Measurements from ENCODE around the gene ZNF488. TPM values are rescaled to one million over a fixed set of nuclear protein-coding genes. Genes with fewer than 3 reads are reported as not detected.
A peak's percentile ranks its signal among the peaks of the same experiment; 100 is the strongest.

Gene ZNF488
- total RNA-seq, 1 experiment from 2014 or later: 5.6 TPM

DNA sequence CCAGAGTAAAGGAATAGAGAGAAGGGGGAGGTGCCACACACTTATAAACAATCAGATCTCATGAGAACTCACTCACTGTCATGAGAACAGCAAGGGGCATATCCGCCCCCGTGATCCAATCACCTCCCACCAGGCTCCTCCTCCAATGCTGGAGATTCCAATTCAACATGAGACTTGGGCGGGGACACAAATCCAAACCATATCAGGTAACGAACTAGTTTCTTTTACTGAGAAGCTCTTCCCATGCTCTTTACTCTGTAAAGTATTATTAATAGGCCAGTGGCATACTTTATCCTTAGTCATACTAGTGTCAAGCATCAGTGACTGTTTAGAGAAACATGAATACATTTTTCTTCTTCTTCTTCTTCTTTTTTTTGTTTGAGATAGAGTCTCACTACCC lies 39.4 kb upstream of the ZNF488 start:
- no peak overlapping the region for H3K4me3 ChIP-seq (ENCODE audit: low read depth, low read length)
- ChIA-PET CTCF (no interaction called here), POLR2A (no interaction called here)
- H3K9me3 ChIP-seq: no peaks in the 10 kb centered on the region
- H3K27ac Mint-ChIP-seq (ENCODE audit: unreplicated experiment): no peak overlapping the region
- no peaks in the 10 kb centered on the region for H3K27me3 ChIP-seq (replicated peaks; ENCODE audit: control insufficient read depth, insufficient read depth, low read length)
- intact Hi-C loops (cut with micrococcal nuclease; ENCODE audit: unreplicated experiment): no loop called here
- H3K4me3 Mint-ChIP-seq (ENCODE audit: unreplicated experiment): no peak overlapping the region
- H3K27me3 Mint-ChIP-seq (ENCODE audit: insufficient read depth, unreplicated experiment): no peaks in the 10 kb centered on the region
- TF ChIP-seq, protein P1, sequence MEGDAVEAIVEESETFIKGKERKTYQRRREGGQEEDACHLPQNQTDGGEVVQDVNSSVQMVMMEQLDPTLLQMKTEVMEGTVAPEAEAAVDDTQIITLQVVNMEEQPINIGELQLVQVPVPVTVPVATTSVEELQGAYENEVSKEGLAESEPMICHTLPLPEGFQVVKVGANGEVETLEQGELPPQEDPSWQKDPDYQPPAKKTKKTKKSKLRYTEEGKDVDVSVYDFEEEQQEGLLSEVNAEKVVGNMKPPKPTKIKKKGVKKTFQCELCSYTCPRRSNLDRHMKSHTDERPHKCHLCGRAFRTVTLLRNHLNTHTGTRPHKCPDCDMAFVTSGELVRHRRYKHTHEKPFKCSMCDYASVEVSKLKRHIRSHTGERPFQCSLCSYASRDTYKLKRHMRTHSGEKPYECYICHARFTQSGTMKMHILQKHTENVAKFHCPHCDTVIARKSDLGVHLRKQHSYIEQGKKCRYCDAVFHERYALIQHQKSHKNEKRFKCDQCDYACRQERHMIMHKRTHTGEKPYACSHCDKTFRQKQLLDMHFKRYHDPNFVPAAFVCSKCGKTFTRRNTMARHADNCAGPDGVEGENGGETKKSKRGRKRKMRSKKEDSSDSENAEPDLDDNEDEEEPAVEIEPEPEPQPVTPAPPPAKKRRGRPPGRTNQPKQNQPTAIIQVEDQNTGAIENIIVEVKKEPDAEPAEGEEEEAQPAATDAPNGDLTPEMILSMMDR (IDR thresholded peaks at IDR 0.05; ENCODE audit: insufficient read depth in 1 of 2, low read depth in 1 of 2, low read length in 1 of 2, severe bottlenecking in 1 of 2, unreplicated experiment in 1 of 2): no peak
- no peak for DNase-seq
- H3K4me1 ChIP-seq: peaks cover 7% of the 10 kb centered on the region
- H3K9me3 Mint-ChIP-seq (ENCODE audit: unreplicated experiment): peaks cover 12% of the 10 kb centered on the region
- no peaks in the 10 kb centered on the region for H3K36me3 Mint-ChIP-seq (ENCODE audit: insufficient read depth, unreplicated experiment)
- peaks cover 16% of the 10 kb centered on the region for H3K4me1 Mint-ChIP-seq (ENCODE audit: low read depth, unreplicated experiment)
- no TSS peak for BruUV-seq (replicated peaks)
- no peaks in the 10 kb centered on the region for H3K36me3 ChIP-seq (ENCODE audit: control insufficient read depth, insufficient read depth, low read length)

DNA sequence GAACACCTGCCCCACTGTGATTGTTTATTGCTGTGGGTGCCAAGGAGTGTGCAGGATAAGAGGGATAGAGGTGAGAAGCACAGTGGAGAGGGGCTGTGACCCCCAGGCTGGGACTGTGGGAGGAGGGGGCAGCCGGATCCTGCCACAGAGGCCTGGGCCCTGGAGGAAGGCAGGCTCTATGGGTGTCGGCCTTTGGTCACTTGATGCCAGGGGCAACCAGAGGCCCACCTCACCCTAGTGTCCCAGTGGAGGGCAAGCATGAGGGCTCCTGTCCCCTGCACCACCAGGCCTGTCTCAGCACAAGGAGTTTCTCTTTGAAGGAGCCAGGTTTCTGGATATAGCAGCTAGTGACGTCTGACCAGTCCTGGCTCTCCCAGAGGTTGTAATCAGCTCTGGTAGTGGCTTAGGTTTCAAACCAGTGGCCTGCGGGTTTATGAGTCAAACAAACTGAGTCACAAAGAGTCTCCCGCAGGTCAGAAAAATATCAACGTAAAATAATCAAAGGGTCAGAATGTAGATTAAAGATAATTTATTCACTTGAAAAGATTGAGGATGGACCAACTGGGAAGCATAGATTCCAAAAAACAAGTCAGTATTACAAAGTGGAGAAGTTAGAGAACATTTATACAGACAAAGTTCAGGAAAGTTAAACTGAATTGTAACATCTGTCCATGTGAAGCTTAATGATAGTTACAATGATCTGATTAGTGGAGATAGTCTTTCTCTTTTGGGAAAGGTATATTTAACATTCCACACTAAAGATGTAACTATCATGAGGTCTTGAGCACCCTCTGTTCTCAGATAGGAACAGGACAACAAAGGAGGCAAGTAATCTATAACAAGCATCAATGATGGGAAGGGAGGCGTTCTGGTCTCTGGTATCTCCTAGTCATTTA lies 37.2 kb upstream of the ZNF488 start:
- H3K4me3 ChIP-seq (ENCODE audit: low read depth, low read length): no peak overlapping the region
- intact Hi-C loops (cut with micrococcal nuclease; ENCODE audit: unreplicated experiment): no loop called here
- ChIA-PET CTCF (interaction anchor here (1.6 kb wide), 1 partner anchor 17 kb away, joined by 3 read pairs; no protein-coding TSS in a partner anchor), POLR2A (no interaction called here)
- Mint-ChIP-seq H3K27me3 (ENCODE audit: insufficient read depth, unreplicated experiment) (no peaks in the 10 kb centered on the region), H3K9me3 (ENCODE audit: unreplicated experiment) (peaks cover 2% of the 10 kb centered on the region), H3K4me1 (ENCODE audit: low read depth, unreplicated experiment) (peaks cover 16% of the 10 kb centered on the region), H3K27ac (ENCODE audit: unreplicated experiment) (peak overlapping the region; percentile 11), H3K36me3 (ENCODE audit: insufficient read depth, unreplicated experiment) (no peaks in the 10 kb centered on the region), H3K4me3 (ENCODE audit: unreplicated experiment) (no peak overlapping the region)
- H3K4me1 ChIP-seq: peaks cover 7% of the 10 kb centered on the region
- TF ChIP-seq, protein P1 (IDR thresholded peaks at IDR 0.05; ENCODE audit: insufficient read depth in 1 of 2, low read depth in 1 of 2, low read length in 1 of 2, severe bottlenecking in 1 of 2, unreplicated experiment in 1 of 2): no peak
- no peaks in the 10 kb centered on the region for H3K9me3 ChIP-seq
- H3K27me3 ChIP-seq (replicated peaks; ENCODE audit: control insufficient read depth, insufficient read depth, low read length): no peaks in the 10 kb centered on the region
- DNase-seq: peak in 1 of 2 experiments; percentile 41
- no peaks in the 10 kb centered on the region for H3K36me3 ChIP-seq (ENCODE audit: control insufficient read depth, insufficient read depth, low read length)
- BruUV-seq (replicated peaks): no TSS peak

DNA sequence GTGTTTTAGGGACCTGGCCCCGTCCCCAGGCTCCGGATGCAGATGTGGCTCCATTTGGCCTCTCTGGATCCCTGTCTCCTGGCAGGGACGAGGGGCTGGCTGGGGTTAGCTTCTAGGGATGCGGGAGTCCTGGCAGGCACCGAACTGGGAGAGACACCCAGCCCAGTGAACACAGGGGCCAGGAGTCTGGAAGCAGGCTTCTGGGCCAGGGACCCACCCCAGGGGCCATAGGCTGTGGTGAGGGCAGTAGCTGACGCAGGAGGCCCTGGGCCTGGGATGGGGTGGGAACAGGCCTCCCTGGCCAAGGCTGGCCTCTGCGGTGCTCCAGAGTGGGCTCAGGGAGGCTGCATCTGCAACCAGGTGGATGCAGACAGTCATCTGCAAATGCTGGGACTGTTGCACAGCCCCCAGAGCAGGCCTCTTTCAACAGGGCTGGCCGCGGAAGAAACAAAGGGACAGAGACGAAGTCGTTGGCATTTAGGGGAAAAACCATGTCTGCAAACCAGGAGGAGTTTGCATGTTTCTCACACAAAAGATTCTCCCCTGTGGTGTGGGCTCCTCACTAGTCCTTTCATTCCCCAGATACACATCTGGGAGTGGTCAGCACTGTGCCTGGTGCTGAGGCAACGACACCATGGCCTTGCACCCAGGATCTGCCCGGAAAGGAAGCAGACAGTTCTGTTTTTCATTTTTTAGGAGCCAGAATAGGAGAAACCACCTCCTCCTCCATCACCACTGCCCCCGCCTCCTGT lies 36.4 kb upstream of the ZNF488 start:
- TF ChIP-seq, protein P1 (IDR thresholded peaks at IDR 0.05; ENCODE audit: insufficient read depth in 1 of 2, low read depth in 1 of 2, low read length in 1 of 2, severe bottlenecking in 1 of 2, unreplicated experiment in 1 of 2): no peak
- peak in 1 of 2 experiments; percentile 35 for DNase-seq
- intact Hi-C loops (cut with micrococcal nuclease; ENCODE audit: unreplicated experiment): no loop called here
- H3K36me3 ChIP-seq (ENCODE audit: control insufficient read depth, insufficient read depth, low read length): no peaks in the 10 kb centered on the region
- H3K9me3 ChIP-seq: no peaks in the 10 kb centered on the region
- Mint-ChIP-seq H3K4me1 (ENCODE audit: low read depth, unreplicated experiment) (peaks cover 16% of the 10 kb centered on the region), H3K27me3 (ENCODE audit: insufficient read depth, unreplicated experiment) (no peaks in the 10 kb centered on the region), H3K4me3 (ENCODE audit: unreplicated experiment) (no peak overlapping the region), H3K27ac (ENCODE audit: unreplicated experiment) (peak overlapping the region; percentile 11), H3K36me3 (ENCODE audit: insufficient read depth, unreplicated experiment) (no peaks in the 10 kb centered on the region), H3K9me3 (ENCODE audit: unreplicated experiment) (no peaks in the 10 kb centered on the region)
- H3K4me1 ChIP-seq: peaks cover 7% of the 10 kb centered on the region
- BruUV-seq (replicated peaks): no TSS peak
- CTCF ChIA-PET: no interaction called here
- H3K4me3 ChIP-seq (ENCODE audit: low read depth, low read length): no peak overlapping the region
- POLR2A ChIA-PET: no interaction called here
- H3K27me3 ChIP-seq (replicated peaks; ENCODE audit: control insufficient read depth, insufficient read depth, low read length): no peaks in the 10 kb centered on the region

All from Caco-2 (cell line).